HEK293 (cell line): ENCODE measurements around the gene TRIP10.

Experiments used
- FEZF1 ChIP-seq: fragments of 450-650 bp; formaldehyde crosslinking; IDR thresholded peaks from 2 replicates; pipeline ENCODE4 v1.5.1; 2016; ENCODE audit warnings: missing biosample characterization, missing genetic modification characterization
- GLIS1 ChIP-seq: fragments of 450-650 bp; formaldehyde crosslinking; IDR thresholded peaks from 2 replicates; pipeline ENCODE4 v1.5.1; 2016; ENCODE audit warnings: missing biosample characterization, missing genetic modification characterization
- KLF10 ChIP-seq: fragments of 450-650 bp; IDR thresholded peaks from 2 replicates; pipeline ENCODE4 v1.5.1; 2018; ENCODE audit warnings: missing biosample characterization, mild to moderate bottlenecking, missing genetic modification characterization
- KLF7 ChIP-seq: fragments of 450-650 bp; formaldehyde crosslinking; IDR thresholded peaks from 2 replicates; pipeline ENCODE4 v1.5.1; 2016; ENCODE audit warnings: missing biosample characterization, missing genetic modification characterization, borderline replicate concordance
- MZF1 ChIP-seq: fragments of 450-650 bp; formaldehyde crosslinking; IDR thresholded peaks from 2 replicates; pipeline ENCODE4 v1.5.1; 2017; ENCODE audit warnings: missing biosample characterization, missing genetic modification characterization, borderline replicate concordance
- PATZ1 ChIP-seq: fragments of 450-650 bp; formaldehyde crosslinking; IDR thresholded peaks from 2 replicates; pipeline ENCODE4 v1.5.1; 2016; ENCODE audit warnings: missing biosample characterization, missing genetic modification characterization
- REST ChIP-seq: fragments of 450-650 bp; formaldehyde crosslinking; IDR thresholded peaks from 2 replicates; pipeline ENCODE4 v1.5.1; 2016; ENCODE audit warnings: missing biosample characterization, missing genetic modification characterization
- SP3 ChIP-seq: fragments of 450-650 bp; formaldehyde crosslinking; IDR thresholded peaks from 2 replicates; pipeline ENCODE4 v1.5.1; 2016; ENCODE audit warnings: missing biosample characterization, missing genetic modification characterization
- ZFP41 ChIP-seq: fragments of 450-650 bp; formaldehyde crosslinking; IDR thresholded peaks from 2 replicates; pipeline ENCODE4 v1.5.1; 2016; ENCODE audit warnings: missing biosample characterization, missing genetic modification characterization, borderline replicate concordance
- ZNF114 ChIP-seq: fragments of 450-650 bp; formaldehyde crosslinking; IDR thresholded peaks from 2 replicates; pipeline ENCODE4 v1.5.0; 2017; ENCODE audit warnings: missing biosample characterization, missing genetic modification characterization
- ZNF148 ChIP-seq: fragments of 450-650 bp; formaldehyde crosslinking; IDR thresholded peaks from 2 replicates; pipeline ENCODE4 v1.5.0; 2017; ENCODE audit warnings: missing biosample characterization, missing genetic modification characterization, borderline replicate concordance
- ZNF341 ChIP-seq: fragments of 450-650 bp; formaldehyde crosslinking; IDR thresholded peaks from 2 replicates; pipeline ENCODE4; 2016; ENCODE audit warnings: low read depth, missing biosample characterization, missing genetic modification characterization
- ZNF416 ChIP-seq: fragments of 450-650 bp; formaldehyde crosslinking; IDR thresholded peaks from 2 replicates; pipeline ENCODE4 v1.5.1; 2016; ENCODE audit warnings: missing biosample characterization, missing genetic modification characterization
- ZNF449 ChIP-seq: fragments of 450-650 bp; formaldehyde crosslinking; IDR thresholded peaks from 2 replicates; pipeline ENCODE4 v1.5.1; 2017; ENCODE audit warnings: missing biosample characterization, mild to moderate bottlenecking, missing genetic modification characterization, moderate library complexity
- ZNF501 ChIP-seq: fragments of 450-650 bp; formaldehyde crosslinking; IDR thresholded peaks from 2 replicates; pipeline ENCODE4 v1.5.1; 2016; ENCODE audit warnings: missing biosample characterization, missing genetic modification characterization
- ZNF514 ChIP-seq: fragments of 450-650 bp; formaldehyde crosslinking; IDR thresholded peaks from 2 replicates; pipeline ENCODE4 v1.5.1; 2016; ENCODE audit warnings: missing biosample characterization, missing genetic modification characterization
- ZNF560 ChIP-seq: fragments of 450-650 bp; formaldehyde crosslinking; IDR thresholded peaks from 2 replicates; pipeline ENCODE4 v1.5.1; 2017; ENCODE audit warnings: missing biosample characterization, missing genetic modification characterization, borderline replicate concordance
- ZNF610 ChIP-seq: fragments of 450-650 bp; formaldehyde crosslinking; IDR thresholded peaks from 2 replicates; pipeline ENCODE4 v1.5.1; 2016; ENCODE audit warnings: missing biosample characterization, missing genetic modification characterization, borderline replicate concordance
- ZNF621 ChIP-seq: fragments of 450-650 bp; formaldehyde crosslinking; IDR thresholded peaks from 2 replicates; pipeline ENCODE4 v1.5.1; 2017; ENCODE audit warnings: missing biosample characterization, missing genetic modification characterization
- ZNF623 ChIP-seq: fragments of 450-650 bp; formaldehyde crosslinking; IDR thresholded peaks from 2 replicates; pipeline ENCODE4 v1.5.1; 2016; ENCODE audit warnings: missing biosample characterization, missing genetic modification characterization
- ZNF629 ChIP-seq: fragments of 450-650 bp; formaldehyde crosslinking; IDR thresholded peaks from 2 replicates; pipeline ENCODE4 v1.5.1; 2017; ENCODE audit warnings: missing biosample characterization, missing genetic modification characterization
- ZNF660 ChIP-seq: fragments of 450-650 bp; IDR thresholded peaks from 2 replicates; pipeline ENCODE4 v1.5.1; 2018; ENCODE audit warnings: missing biosample characterization, mild to moderate bottlenecking, missing genetic modification characterization
- ZNF677 ChIP-seq: fragments of 450-650 bp; IDR thresholded peaks from 2 replicates; pipeline ENCODE4 v1.5.0; 2018; ENCODE audit warnings: missing biosample characterization, mild to moderate bottlenecking, missing genetic modification characterization, moderate library complexity
- ZNF776 ChIP-seq: fragments of 450-650 bp; formaldehyde crosslinking; IDR thresholded peaks from 2 replicates; pipeline ENCODE4 v1.5.0; 2017; ENCODE audit warnings: missing biosample characterization, missing genetic modification characterization, borderline replicate concordance
- ZNF843 ChIP-seq: fragments of 450-650 bp; formaldehyde crosslinking; IDR thresholded peaks from 2 replicates; pipeline ENCODE4 v1.5.1; 2016; ENCODE audit warnings: missing biosample characterization, missing genetic modification characterization
- ZSCAN30 ChIP-seq: fragments of 450-650 bp; IDR thresholded peaks from 2 replicates; pipeline ENCODE4 v1.5.1; 2018; ENCODE audit warnings: missing biosample characterization, mild to moderate bottlenecking, missing genetic modification characterization, moderate library complexity
- ZSCAN5A ChIP-seq: fragments of 450-650 bp; formaldehyde crosslinking; IDR thresholded peaks from 2 replicates; pipeline ENCODE4 v1.5.1; 2016; ENCODE audit warnings: missing biosample characterization, missing genetic modification characterization
- ZXDB ChIP-seq: fragments of 450-650 bp; formaldehyde crosslinking; IDR thresholded peaks from 2 replicates; pipeline ENCODE4 v1.5.1; 2016; ENCODE audit warnings: missing biosample characterization, missing genetic modification characterization

The TRIP10 gene

GRCh38 chr19:6737284-6737872, 2.1 kb upstream of the TRIP10 start, which contains the start of gene GPR108 (continued):
- TF ChIP-seq ZSCAN30 (tag by site-specific recombination) (peak; percentile 90), ZNF114 (tag by site-specific recombination) (no peak), ZNF660 (tag by site-specific recombination) (peak; percentile 80; the same call in 1 of the 2 replicates), ZNF843 (tag by site-specific recombination) (peak; percentile 77), ZNF560 (tag by site-specific recombination) (no peak), GLIS1 (tag by site-specific recombination) (peak; percentile 64), KLF7 (0 out of 2 replicates have a peak, but pooled peaks have one; percentile 34), ZNF621 (tag by site-specific recombination) (no peak), ZNF610 (peak; percentile 63), ZNF449 (tag by site-specific recombination) (no peak), ZFP41 (tag by site-specific recombination) (no peak), MZF1 (tag by site-specific recombination) (no peak), SP3 (tag by site-specific recombination) (peak; percentile 99), ZNF623 (tag by site-specific recombination) (0 out of 2 replicates have a peak, but pooled peaks have one; percentile 22), ZNF677 (tag by site-specific recombination) (0 out of 2 replicates have a peak, but pooled peaks have one; percentile 7), ZNF148 (peak; percentile 63; the same call in 1 of the 2 replicates), ZNF501 (tag by site-specific recombination) (peak; percentile 80), ZXDB (tag by site-specific recombination) (peak; percentile 93), ZSCAN5A (tag by site-specific recombination) (0 out of 2 replicates have a peak, but pooled peaks have one; percentile 60), ZNF416 (tag by site-specific recombination) (no peak), ZNF776 (tag by site-specific recombination) (no peak), KLF10 (tag by site-specific recombination) (peak; percentile 91), ZNF514 (tag by site-specific recombination) (no peak), REST (0 out of 2 replicates have a peak, but pooled peaks have one; percentile 35), ZNF341 (tag by site-specific recombination) (peak; percentile 53), FEZF1 (peak; percentile 63), ZNF629 (peak; percentile 69), PATZ1 (tag by site-specific recombination) (peak; percentile 98)
